GM21737 (cell line): ENCODE results near the gene GLG1.
A peak's percentile ranks its signal among the peaks of the same experiment; 100 is the strongest.
"Not testable (repeated sequence)": the region's sequence is repeated elsewhere in the genome, so short reads cannot be mapped to it uniquely, and the experiment has no call there.

Experiments
- ATAC-seq: cut with Tn5 transposase; IDR thresholded peaks from one replicate; pipeline ENCODE4 v1.9.1; 2021; ENCODE audit warnings: mild to moderate bottlenecking, moderate library complexity; ENCODE audit not compliant: unreplicated experiment

GLG1 gene

GRCh38 chr16:74606521-74607309 is at the start of gene GLG1:
Gene GLG1 (minus strand): TSS chr16:74607114. CDS start chr16:74607094, 20 bp downstream.
- peak; percentile 97 for ATAC-seq

- no peak for ATAC-seq
Observed at GRCh38 chr16:74654536-74655050, 47.7 kb upstream of the GLG1 start.

DNA sequence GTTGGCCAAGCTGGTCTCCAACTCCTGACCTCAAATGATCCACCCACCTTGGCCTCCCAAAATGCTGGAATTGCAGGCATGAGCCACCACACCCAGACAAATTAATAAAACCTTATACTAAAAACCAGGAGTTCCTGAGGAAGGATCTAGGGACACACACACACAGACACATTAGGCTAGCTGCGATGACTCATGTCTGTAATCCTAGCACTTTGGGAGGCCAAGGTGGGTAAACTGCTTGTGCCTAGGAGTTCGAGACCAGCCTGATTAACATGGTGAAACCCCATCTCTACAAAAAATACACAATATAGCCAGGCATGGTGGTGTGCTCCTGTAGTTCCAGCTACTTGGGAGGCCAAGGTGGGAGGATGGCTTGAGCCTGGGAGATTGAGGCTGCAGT is 46.0 kb upstream of the GLG1 start:
- ATAC-seq: not testable (repeated sequence)

DNA sequence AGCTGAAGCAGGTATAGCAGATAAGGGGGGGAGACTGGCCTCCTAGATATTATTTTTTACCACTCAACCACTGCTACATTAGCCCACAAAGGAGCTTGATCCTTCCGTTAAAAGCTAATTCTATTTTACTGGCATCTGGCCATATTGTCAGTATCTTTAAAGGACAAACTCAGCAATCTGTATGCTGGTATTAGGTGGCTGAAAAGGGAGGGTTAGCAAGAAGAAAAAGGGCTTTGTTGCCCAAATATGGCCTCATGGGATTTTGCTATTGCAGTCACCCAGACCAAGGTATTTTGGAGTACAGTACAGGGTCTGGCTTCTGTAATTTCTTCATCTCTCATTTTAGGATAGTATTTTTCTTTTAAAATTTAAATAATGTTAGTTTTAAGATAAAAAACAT is 45.3 kb upstream of the GLG1 start:
- ATAC-seq: no peak

GRCh38 chr16:74651841-74652240 is 44.9 kb upstream of the GLG1 start:
- ATAC-seq: no peak

GRCh38 chr16:74650966-74651567 is 44.2 kb upstream of the GLG1 start:
- no peak for ATAC-seq

DNA sequence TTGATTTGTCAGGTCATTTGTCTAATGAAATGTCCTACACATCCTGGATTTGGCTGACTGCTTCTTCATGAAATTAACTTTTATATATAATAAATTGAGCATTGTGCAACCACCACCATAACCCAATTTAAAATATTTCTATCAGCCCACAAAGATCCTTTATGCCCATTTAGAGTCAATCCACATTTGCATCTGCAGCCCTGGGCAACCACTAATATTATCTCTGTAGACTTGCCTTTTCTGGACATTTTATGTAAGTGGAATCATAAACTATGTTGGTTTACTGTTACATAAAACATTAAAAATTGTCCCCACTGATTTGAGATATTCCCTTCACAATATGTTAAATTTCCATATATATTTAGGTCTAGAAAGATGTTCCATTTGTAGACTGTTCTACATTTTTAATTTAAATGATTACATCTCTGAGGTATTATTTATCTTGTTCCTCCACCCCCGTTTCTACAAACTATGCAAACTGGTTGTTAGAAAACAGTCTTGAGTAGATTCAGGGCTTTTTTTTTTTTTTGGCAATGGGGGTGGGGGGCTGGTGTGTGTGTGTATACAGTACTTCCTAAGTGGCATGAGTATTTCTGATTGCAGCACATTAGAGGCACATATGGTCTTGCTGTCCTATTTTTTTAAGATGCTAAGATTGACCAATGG is 43.1 kb upstream of the GLG1 start:
- no peak for ATAC-seq

DNA sequence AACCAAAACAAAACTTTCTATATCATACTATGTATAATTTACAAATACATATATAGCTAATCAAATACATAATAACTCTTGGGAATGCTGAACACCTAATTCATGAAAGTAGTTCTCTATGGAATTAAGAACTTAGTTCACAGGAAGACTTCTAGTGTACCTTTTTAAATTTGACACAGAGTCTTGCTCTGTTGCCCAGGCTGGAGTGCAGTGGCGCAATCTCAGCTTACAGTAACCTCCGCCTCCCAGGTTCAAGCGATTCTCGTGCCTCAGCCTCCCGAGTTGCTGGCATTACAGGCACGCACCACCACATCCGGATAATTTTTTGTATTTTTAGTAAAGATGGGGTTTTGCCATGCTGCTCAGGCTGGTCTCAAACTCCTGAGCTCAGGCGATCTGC is 35.1 kb upstream of the GLG1 start:
- no peak for ATAC-seq

DNA sequence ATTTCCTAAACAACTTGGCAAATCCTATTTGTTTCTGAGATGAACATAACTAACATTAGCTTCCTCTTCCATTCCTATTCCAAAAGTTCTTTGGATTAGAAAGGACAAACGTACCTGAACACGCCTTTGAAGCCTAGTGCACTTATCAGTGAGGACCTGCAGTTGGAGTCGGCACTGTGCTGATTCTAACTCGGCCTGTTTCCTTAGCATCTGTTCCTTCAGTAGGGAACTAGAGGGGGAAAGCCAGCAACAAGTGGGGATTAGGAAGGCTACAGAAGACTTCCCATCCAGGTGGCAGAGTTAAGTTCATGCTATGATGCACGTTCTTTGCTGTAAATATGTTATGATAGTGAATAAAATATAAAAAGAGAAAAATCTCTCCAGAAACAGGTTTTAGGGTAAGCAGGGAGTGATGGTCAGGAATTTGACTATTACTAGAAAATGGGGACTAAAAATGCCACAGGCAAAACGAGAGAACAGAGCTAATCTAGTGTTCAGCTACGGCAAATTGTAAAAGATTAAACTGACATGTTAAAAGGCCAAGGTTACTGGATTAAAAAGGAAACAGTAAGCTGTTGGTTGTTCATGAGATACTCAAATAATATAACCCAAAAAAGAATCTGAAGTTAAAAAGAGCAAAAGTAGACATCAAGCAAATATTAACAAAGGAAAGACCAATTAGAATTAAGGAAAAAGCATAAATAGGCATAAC is 31.0 kb upstream of the GLG1 start:
- no peak for ATAC-seq

DNA sequence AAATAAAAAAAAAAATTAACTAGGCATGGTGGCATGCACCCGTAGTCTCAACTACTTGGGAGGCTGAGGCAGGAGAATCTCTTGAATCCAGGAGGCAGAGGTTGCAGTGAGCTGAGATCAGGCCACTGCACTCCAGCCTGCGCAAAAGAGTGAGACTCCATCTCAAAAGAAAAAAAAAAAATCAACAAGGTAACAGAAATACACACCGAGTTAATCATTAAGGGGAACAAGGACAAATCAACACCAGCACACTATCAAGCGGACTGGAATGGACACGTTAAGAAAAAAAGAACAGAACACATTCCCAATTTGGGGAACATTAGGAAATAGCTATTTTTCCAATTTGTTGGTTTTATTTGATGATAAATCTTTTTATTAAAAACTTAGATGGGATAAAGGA is 28.4 kb upstream of the GLG1 start:
- ATAC-seq: no peak

DNA sequence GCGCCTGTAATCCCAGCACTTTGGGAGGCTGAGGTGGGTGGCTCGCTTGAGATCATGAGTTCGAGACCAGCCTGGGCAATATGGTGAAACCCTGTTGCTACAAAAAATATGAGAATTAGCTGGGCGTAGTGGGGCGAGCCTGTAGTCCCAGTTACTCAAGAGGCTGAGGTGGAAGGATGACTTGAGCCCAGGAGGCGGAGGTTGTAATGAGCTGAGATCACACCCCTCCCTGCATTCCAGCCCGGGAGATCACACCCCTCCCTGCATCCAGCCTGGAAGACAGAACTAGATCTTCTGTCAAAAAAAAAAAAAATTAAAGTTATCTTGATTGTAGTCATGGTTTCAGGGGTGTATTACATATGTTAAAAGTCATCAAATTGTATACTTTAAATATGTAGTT is 26.8 kb upstream of the GLG1 start:
- ATAC-seq: no peak

- no peak for ATAC-seq
Observed at GRCh38 chr16:74627506-74628220, 20.7 kb upstream of the GLG1 start.

- ATAC-seq: no peak
Observed at GRCh38 chr16:74626741-74627416, 20.0 kb upstream of the GLG1 start.

GRCh38 chr16:74625500-74626350 is 18.8 kb upstream of the GLG1 start:
- no peak for ATAC-seq

GRCh38 chr16:74623839-74624235 is 16.9 kb upstream of the GLG1 start:
- ATAC-seq: no peak

- no peak for ATAC-seq
Observed at GRCh38 chr16:74623214-74623838, 16.4 kb upstream of the GLG1 start.

- no peak for ATAC-seq
Observed at GRCh38 chr16:74622005-74622404, 15.1 kb upstream of the GLG1 start.

DNA sequence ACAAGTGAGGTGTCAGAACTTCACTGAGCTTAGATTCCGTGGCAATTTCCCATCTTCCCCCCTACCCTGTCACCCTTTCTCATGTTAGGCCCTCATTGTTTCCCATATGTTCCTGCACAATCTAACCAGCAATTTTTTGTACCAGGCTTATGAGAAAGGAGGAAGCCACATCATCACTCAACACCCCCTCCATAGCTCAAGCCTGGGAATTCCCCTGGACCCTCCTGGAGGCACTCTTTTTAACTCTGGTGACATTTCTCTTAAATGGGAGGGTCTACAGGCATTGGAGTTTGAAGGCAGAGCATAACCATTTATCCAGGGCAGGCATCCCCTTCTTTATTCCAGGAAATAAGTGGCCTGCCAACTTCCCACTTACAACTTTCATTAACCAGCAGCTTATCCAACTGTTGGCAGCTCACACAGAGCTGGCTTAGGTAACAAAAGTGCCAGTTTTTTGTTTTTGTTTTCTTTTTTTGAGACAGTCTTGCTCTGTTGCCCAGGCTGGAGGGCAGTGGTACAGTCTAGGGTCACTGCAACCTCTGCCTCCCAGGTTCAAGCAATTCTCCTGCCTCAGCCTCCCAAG is 10.4 kb upstream of the GLG1 start:
- no peak for ATAC-seq
